GM19099 (cell line): Measurements from ENCODE around the gene TLR10.

Source experiments
- POLR2A ChIP-seq: IDR thresholded peaks from 3 replicates; pipeline ENCODE4 v1.6.1; 2011; ENCODE audit warnings: low read depth; ENCODE audit not compliant: insufficient read length; ENCODE audit errors: extremely low read depth

TLR10 gene

GRCh38 chr4:38781854-38782261, 932 bp downstream of the TLR10 start:
- peak; percentile 35 for TF ChIP-seq POLR2A

DNA sequence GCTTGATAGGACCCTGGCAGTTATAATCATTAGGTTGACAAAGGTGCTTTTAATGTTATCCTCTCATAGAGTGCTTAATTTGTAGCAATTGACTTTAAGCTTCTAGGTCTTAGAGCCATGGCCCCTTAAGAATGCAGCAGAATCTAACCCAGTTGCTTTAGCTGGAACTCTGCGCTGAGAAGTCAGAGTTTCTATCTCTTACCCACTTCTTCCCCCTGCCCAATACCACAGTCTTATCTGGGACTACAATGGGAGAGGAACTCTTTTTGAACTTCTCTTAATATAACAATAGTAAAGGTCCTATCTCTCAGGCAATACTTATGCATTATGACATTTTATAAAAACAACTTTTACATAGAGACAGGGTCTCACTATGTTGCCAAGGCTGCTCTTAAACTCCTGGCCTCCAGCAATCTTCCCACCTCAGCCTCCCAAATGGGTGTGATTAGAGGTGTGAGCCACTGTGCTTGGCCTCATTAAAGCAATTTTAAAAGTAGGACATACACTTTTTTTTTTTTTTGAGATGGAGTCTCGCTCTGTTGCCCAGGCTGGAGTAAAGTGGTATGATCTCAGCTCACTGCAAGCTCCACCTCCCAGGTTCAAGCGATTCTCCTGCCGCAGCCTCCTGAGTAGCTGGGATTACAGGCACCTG, 1.8 kb downstream of the TLR10 start:
- no peak for TF ChIP-seq POLR2A

GRCh38 chr4:38779790-38780189, 3.0 kb downstream of the TLR10 start:
- TF ChIP-seq POLR2A, result no peak

- TF ChIP-seq POLR2A, result no peak
These were observed 7.5 kb downstream of the TLR10 start for GRCh38 chr4:38775326-38775725.

DNA sequence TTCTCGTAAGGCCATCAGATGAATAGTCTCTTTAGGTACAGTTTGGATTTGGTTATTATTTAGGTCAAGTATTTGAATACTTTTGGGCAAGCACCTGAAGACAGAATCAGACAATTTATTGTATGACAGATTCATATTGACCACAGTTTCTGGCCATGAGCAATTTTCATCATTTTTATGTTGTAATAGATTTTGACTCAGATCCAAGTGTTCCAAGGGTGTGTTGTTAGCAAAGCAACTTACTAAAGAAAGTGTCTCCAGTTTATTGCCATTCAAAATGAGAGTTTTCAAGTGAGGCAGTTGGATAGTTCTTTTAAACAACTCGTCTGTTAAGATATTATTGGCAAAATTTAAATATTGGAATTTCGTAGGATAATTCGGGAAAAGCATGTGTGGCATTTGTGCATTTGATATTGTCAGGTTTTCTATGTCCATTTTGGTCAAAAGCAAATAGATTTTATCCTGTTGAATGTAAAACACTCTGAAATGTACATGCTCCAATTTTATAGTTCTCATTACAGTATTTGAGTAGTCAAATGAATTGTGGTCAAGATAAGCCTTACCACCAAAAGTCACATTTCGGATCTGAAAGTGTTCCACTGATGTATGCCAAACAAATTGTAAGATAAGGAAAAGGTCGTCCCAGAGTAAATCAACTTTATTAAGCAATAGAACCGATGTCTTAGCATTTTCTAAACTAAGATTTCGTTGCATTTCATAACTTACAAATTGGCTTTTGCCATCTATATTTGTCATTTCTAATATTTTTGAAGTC, 8.4 kb downstream of the TLR10 start:
- TF ChIP-seq POLR2A, result no peak

DNA sequence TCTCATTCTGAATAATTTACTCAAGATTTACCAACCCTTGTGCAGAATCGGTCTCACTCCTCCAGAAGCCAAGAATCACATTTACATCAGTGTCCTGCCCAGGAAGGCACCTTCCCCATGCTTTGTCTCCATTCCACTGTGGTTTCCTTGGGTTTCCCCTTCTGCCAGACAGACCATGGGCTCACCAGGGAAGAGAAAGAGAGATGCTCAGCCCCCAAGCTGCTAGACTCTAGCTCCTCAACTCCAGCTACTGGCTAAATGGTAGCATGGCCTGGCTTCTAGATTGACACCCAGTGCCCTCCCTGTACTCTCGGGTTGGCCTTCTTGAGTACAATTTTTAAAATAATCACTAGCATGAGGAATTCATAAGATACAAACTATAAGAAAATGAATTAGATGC, 12.9 kb downstream of the TLR10 start:
- TF ChIP-seq POLR2A, result no peak

DNA sequence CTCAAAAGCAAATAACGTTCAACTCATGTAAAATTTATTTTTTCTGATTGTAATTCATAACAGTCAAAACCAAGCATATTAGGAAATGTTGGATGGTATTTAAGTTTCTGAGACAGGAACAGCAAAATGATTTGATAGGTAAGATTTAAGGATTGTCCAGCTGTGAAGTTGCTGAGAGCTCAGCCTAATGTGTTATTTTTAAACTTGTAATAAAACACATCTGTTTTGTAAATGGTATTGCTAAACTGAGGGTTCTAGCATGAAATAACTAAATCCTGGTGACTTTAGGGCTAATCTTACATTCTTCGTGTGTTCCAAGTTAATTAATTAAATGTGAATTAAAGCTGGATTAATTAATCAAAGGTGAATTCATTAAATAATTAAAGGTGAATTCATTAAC, 13.3 kb downstream of the TLR10 start:
- TF ChIP-seq POLR2A, result no peak

DNA sequence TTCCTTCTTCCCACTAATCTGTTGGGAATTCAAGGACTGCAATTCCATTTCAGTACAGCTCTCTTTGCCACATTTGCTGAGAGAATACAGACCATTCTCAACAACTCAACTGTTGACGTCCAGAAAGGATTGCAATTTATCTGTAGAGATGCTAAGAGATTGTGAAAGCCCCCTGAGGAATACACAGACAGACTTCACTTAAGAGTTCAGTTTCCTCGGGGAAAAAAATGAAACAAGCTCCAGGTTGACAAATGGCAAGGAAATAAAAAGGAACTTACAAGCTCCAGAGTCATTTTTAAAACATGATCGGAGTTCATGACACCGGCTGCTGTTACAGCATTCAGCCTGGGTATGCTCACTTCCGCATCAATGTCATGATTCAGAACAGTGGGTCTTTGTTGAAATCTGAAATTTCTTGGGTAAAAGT, 13.8 kb downstream of the TLR10 start:
- no peak for TF ChIP-seq POLR2A

DNA sequence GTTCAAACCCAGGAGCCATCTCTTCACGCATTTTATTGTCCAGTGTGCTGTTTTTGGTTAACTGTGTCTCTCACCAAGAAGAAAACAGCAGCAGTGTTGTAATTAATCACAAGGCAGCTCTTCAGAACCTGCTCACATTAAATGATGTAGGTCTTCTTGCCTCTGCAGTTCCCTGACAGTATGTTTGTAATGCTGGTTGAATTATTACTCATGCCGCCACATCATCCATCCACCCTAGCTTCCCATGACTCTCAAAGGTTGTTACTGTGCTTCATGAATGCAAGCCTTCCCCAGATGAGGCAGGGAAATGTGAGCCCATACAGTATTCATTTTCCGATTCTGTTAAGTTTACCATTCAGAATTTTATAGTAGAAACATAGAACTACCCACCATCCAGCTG, 17.4 kb downstream of the TLR10 start:
- no peak for TF ChIP-seq POLR2A

GRCh38 chr4:38764277-38764676, 18.5 kb downstream of the TLR10 start:
- no peak for TF ChIP-seq POLR2A

DNA sequence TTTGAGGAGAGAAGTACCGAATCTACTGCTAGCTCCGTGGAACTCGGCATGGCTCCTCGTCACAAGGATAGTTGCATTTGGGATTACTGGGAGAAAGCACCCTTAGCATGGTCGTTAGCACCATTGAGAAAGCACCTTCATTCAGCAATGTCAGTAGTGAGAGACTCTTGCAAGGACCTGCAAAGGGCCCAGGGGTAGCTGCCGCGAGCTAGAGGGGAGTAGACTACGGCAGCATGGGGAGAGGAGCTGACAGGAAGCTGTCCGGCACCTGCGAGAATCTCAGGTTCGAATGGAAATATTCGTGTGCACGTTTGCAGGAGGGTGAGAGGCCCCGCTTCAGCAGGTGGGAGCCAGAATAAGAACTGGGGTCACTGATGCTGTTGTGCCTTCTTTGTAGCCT, 20.2 kb downstream of the TLR10 start:
- peak; percentile 57 for TF ChIP-seq POLR2A

DNA sequence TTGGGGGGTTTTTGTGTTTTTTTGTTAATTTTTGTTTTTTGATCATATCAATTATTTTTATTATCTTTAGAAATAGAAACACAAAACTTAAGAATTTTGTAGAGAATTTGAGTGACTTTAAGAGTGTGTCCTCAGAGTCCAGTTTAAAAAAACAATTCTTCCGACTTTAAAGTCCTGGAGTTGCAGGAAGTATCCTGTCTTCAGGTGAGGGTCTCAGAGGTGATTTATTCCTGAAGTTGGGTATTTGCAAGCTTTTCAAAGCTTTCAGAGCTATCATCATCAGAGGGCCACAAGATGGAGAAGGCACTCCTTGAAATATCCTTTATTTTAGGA, 23.0 kb downstream of the TLR10 start:
- no peak for TF ChIP-seq POLR2A

- TF ChIP-seq POLR2A, result no peak
These were observed 23.5 kb downstream of the TLR10 start for GRCh38 chr4:38759113-38759789.

- no peak for TF ChIP-seq POLR2A
These were observed 24.7 kb downstream of the TLR10 start for GRCh38 chr4:38757945-38758600.
